ENCODE results near the gene TMPRSS6.

Gene TMPRSS6

DNA sequence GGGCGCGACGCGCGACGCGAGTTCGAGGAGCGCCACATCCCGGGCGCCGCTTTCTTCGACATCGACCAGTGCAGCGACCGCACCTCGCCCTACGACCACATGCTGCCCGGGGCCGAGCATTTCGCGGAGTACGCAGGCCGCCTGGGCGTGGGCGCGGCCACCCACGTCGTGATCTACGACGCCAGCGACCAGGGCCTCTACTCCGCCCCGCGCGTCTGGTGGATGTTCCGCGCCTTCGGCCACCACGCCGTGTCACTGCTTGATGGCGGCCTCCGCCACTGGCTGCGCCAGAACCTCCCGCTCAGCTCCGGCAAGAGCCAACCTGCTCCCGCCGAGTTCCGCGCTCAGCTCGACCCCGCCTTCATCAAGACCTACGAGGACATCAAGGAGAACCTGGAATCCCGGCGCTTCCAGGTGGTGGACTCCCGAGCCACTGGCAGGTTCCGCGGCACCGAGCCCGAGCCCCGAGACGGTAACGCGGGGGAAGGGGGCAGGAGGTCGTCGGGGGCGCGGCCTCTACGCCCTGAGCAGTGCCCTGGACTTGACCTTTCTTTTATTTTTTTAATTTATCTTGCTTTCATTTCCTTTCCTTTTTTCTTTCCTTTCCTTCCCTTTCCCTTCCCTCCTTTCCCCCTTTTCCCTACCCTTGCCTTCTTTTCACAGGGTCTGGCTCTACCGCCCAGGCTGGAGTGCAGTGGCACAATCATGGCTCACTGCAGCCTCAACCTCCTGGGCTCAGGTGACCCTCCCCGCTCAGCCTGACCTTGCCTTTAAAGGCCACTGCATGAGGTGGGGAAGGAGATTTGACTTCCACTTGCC lies 85.0 kb downstream of the TMPRSS6 start:
- no peak for DNase-seq

DNA sequence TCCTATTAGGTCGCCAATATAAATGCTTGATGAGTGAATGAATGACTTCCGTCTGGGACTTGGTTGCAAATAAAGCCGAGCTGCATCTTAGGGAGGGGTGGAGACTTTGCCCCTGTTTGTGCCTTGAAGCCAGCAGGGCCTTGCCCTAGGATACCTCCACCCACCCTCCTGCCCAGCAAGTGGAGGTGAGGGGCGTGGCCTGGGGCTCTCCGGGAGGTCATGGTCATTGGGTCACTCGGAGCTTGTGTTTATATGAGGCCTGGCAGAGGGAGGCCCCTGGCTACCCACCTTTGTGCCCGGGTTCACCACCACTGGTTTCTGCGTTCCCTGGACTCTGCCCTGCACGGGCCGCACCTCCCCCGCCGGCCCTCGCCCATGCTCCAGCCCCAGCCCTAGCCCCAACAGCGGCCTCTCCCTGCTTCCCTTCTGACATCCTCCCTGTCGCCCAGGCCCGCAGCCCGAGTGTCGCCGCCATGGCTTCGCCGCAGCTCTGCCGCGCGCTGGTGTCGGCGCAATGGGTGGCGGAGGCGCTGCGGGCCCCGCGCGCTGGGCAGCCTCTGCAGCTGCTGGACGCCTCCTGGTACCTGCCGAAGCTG lies 85.7 kb downstream of the TMPRSS6 start:
- no peak for DNase-seq

DNA sequence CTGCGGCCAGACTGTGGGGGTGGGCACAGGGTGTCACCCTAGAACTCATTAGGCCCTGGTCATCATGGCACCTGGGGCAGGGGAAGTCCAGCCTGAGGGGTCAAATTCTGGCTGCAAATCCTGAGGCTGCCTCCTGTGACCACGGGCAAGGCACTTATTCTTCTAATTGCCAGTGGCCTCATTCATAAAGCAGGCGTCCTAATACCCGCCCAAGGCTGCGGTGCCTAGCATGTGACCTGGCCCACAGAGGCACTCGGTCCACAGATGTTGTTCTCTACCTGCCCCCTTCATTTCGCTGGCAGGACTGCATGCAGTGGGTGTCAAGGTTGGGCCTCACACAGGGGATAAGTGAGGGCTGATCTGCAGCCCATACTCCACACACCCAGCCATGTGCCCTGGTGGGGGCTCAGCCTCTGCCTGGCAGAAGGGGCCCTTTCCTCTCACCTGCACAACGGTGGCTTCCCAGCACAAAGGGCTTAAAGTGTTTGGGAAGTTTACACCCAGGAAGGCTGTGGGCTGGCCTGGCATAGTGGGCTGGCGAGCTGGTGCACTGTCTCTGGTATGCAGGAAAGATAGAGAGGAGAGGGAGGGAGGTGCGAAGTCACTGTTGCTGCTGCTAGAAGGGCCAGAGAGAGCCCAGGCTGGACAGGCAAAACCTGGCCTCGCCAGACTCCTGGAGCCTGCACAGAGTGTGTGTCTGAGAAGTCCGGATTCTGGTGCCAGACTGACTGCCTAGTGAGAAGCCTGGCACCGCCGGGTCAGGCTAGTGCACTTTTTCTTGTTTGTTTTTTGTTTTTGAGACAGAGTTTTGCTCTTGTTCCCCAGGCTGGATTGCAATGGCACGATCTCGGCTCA lies 86.8 kb downstream of the TMPRSS6 start:
- no peak for DNase-seq

- DNase-seq: peak; percentile 61
Observed at GRCh38 chr22:37021710-37022482, 87.6 kb downstream of the TMPRSS6 start.

DNA sequence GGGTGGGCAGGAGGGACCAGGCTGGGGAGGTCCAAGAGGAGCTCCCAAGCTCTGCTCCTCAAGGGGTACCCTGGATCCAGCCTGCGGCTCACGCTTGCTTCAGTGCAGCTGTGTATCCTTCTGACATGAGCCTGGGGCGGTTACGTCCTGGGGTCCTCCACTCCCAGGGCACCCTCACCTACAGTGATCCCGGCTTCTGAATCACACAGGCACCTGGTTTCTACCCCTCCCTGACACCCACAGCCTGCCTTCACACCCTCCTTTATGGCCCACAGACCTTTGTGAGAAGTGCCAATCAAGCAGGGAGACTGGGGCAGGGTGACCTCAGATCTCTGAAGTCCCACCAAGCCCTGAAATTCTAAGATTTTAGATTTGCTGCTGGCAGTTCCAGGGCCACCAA lies 88.5 kb downstream of the TMPRSS6 start:
- no peak for DNase-seq

DNA sequence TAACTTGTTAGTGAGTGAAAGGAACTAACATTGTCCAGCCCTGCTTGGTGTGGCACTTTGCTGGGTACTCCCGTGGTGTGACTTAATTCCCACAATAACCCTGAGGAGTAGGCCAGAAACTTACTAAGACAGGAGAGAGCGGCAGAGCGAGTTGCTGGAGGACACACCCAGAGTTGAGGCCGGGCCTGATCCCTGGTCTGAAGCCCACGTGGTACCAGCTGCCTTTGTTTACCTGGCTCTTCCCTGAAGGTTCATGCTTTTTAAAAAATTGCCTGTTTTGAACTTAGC lies 89.4 kb downstream of the TMPRSS6 start:
- no peak for DNase-seq

- peak; percentile 44 for DNase-seq
Observed at GRCh38 chr22:37019309-37020191, 90.0 kb downstream of the TMPRSS6 start, which contains the start of the genes MPST and TST. Gene MPST (plus strand): TSS chr22:37019742. CDS start chr22:37019837, 95 bp downstream. Gene TST (minus strand): TSS chr22:37019447. CDS start chr22:37018732, 715 bp downstream.

DNA sequence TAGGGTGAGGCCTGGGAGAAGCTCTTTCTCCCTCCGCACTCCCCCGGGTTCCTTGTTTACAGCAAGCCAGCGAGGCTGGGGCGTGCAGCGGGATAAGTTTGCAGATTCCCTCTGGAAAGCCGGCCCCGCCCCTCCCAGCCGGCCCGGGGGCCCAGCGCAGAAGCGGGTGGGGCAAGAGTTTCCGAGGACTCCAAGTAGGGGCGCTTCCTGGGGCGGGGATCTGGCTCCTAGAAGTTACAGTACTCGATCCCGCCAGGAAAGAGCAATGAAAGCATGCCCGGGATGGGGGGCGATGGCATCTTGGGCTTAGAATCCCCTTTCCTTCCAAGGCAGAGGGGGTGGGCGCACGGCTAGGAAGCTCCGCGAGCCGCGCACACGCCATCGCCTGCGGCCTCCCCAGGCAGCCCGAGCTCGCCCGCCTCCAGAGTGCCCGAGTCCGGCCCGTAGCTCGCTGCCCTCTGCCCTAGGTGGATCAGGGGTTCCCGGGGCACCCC lies 90.7 kb downstream of the TMPRSS6 start:
- DNase-seq: no peak

DNA sequence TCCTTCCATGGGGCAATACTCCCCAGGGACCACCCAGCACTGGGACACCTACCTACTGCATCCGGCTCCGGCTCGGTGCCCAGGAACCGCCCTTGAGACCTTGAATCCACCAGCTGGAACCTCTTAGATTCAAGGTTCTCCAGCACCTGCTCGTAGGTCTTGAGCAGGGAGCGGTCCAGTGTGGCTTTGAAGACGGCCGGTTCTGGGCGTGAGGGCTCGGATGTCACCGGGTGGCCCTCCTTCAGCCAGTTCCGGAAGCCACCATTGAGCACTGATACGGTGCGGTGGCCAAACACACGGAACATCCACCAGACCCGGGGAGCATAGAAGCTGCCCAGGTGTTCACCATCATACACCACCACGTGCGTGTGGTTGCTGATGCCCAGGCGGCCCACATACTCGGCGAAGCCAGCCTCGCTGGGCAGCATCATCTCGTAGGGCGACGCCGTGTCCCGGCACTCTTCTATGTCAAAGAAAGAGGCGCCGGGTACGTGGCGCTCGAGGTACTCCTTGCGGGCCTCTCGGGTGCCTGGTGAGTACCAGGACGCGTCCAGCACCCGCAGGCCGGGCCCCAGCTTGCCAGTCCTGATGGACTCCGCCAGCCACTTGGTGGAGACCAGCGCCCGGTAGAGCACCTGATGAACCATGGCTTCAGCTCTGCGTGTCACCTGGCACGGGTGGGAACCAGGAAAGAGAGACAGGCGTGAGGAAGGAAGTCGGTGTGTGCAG lies 91.3 kb downstream of the TMPRSS6 start:
- DNase-seq: no peak

GRCh38 chr22:37017356-37017755 lies 92.2 kb downstream of the TMPRSS6 start:
- no peak for DNase-seq

DNA sequence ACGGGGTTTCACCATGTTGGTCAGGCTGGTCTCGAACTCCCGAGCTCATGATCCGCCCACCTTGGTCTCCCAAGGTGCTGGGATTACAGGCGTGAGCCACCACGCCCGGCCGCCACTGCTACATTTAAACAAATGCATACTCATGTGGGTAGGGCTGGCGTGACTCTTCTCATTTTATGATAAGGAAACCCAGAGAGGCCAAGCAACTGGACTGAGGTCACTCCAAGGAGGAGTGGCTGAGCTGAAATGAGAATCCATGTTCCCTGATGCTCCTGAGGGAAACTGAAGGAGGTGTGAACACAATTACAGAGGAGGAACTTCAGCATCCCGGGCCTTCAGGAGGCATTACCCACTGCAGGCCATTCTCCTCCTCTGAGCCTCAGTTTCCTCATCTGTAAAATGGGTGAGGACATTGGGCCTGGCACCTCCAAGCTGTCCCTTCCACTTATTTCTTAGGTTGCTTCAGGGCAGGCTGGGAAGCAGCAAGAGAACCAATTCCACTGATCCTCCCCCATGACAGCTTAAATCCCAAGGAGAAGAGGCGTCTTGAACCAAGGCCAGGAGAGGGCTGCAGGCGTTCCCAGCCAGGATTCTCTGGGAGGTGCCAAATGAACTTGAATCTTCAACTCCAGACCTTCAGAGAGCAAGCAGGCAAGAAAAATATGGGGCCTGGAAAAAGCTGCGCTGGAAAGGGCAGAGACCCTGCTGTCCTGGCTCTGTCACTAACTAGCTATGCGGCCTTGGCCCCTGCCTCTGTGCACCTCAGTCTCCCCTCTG lies 93.2 kb downstream of the TMPRSS6 start:
- DNase-seq: no peak

- no peak for DNase-seq
Observed at GRCh38 chr22:37015587-37015878, 94.0 kb downstream of the TMPRSS6 start.

All from stimulated activated CD4-positive, alpha-beta T cell treated with anti-CD3 and anti-CD28 coated beads, Interleukin-4, amount 100 ng/mL, for 1 hour (primary cell).